Activated B cell treated with CpG ODN at 0.5 μM for 24 hours (primary cell): ENCODE data around the gene HM13. TPM values are rescaled to one million over a fixed set of nuclear protein-coding genes. Genes with fewer than 3 reads are reported as not detected.

Experiments
- ATAC-seq: fragments of 200-7000 bp; cut with Tn5 transposase; one replicate; pipeline ENCODE4 v1.10.0; 2021; ENCODE audit warnings: low read depth, mild to moderate bottlenecking, moderate library complexity
- CTCF ChIA-PET: fragments of 350-600 bp; sonication (Branson Sonifier 250); formaldehyde crosslinking; loops from one replicate; lab custom pipeline; 2021; ENCODE audit warnings: antibody characterized with exemption; lab: Charles Lee
- POLR2A ChIA-PET: fragments of 350-600 bp; sonication (Branson Sonifier 250); formaldehyde crosslinking; loops from one replicate; lab custom pipeline; 2021; ENCODE audit warnings: antibody characterized with exemption; lab: Charles Lee
- DNase-seq: peaks from one replicate; pipeline ENCODE4 v3.0.0; 2022
- H3K27ac Mint-ChIP-seq: one replicate; pipeline ENCODE4 v1.8.0; 2020; ENCODE audit warnings: mixed read lengths
- H3K27me3 Mint-ChIP-seq: one replicate; pipeline ENCODE4 v1.8.0; 2021; ENCODE audit warnings: mixed read lengths
- H3K36me3 Mint-ChIP-seq: one replicate; pipeline ENCODE4 v1.8.0; 2021; ENCODE audit warnings: low read depth, mixed read lengths
- H3K4me1 Mint-ChIP-seq: one replicate; pipeline ENCODE4 v1.8.0; 2021; ENCODE audit warnings: mixed read lengths
- H3K4me3 Mint-ChIP-seq: one replicate; pipeline ENCODE4 v1.8.0; 2020; ENCODE audit warnings: mild to moderate bottlenecking, mixed read lengths
- H3K9me3 Mint-ChIP-seq: one replicate; pipeline ENCODE4 v1.8.0; 2020; ENCODE audit warnings: mixed read lengths
- intact Hi-C: fragments of 100-400 bp; cut with micrococcal nuclease; formaldehyde crosslinking; loops from one replicate; pipeline ENCODE4 v1.15.1; 2024
- total RNA-seq: library from RNA; stranded (reverse); gene quantifications from 2 replicates; pipeline ENCODE4 v1.2.3, GENCODE V29; 2022
- TF ChIP-seq, protein P1 (sequence below): fragments of 200-600 bp; IDR thresholded peaks from one replicate; pipeline ENCODE4 v1.8.0; 2022; ENCODE audit warnings: antibody characterized with exemption, mild to moderate bottlenecking

Gene HM13
- total RNA-seq, 1 donor from 2014 or later: 90.9 TPM

DNA sequence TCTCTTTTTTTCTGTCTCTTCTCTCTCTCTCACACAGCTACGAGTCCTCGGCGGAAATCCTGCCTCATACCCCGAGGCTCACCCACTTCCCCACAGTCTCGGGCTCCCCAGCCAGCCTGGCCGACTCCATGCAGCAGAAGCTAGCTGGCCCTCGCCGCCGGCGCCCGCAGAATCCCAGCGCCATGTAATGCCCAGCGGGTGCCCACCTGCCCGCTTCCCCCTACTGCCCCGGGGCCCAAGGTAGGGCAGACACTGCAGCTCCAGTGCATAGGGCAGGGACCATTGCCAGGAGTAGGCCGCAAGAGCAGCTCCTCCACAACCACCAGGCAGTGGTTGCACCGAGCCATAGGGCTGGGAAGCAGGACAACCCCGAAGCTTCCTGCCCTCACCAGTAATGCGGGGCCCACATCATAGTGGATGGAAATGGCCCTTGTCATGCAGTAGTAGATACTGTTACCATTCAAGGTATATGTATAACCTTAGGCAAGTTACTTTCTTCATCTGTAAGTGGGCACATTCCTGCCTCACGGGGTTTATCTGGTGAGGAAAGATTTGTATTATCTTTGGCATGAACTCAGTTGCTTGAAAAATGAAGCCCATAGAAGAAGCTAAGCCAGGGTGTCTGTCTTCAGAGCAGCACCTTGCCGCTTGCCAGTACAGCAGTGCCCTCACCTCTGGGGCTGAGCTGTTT is 53.9 kb downstream of the HM13 start:
- intact Hi-C loops: no loop called here
- DNase-seq: no peak
- H3K36me3 Mint-ChIP-seq: peaks cover 37% of the 10 kb centered on the region
- no peak for ATAC-seq
- H3K9me3 Mint-ChIP-seq: no peaks in the 10 kb centered on the region
- H3K27ac Mint-ChIP-seq: no peak overlapping the region
- no peaks in the 10 kb centered on the region for H3K27me3 Mint-ChIP-seq
- peaks cover 12% of the 10 kb centered on the region for H3K4me1 Mint-ChIP-seq
- ChIA-PET CTCF (interaction anchor here (0.9 to 10.4 kb wide), 5 partner anchors 8 to 44 kb away, joined by 3 to 174 read pairs (median 7); no protein-coding TSS in a partner anchor), POLR2A (interaction anchor here (0.6 to 2.6 kb wide), 3 partner anchors 44 to 46 kb away, joined by 5 to 14 read pairs (median 9); no protein-coding TSS in a partner anchor)
- TF ChIP-seq, protein P1, sequence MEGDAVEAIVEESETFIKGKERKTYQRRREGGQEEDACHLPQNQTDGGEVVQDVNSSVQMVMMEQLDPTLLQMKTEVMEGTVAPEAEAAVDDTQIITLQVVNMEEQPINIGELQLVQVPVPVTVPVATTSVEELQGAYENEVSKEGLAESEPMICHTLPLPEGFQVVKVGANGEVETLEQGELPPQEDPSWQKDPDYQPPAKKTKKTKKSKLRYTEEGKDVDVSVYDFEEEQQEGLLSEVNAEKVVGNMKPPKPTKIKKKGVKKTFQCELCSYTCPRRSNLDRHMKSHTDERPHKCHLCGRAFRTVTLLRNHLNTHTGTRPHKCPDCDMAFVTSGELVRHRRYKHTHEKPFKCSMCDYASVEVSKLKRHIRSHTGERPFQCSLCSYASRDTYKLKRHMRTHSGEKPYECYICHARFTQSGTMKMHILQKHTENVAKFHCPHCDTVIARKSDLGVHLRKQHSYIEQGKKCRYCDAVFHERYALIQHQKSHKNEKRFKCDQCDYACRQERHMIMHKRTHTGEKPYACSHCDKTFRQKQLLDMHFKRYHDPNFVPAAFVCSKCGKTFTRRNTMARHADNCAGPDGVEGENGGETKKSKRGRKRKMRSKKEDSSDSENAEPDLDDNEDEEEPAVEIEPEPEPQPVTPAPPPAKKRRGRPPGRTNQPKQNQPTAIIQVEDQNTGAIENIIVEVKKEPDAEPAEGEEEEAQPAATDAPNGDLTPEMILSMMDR: no peak
- H3K4me3 Mint-ChIP-seq: no peak overlapping the region

GRCh38 chr20:31568773-31569162 is 54.5 kb downstream of the HM13 start:
- POLR2A ChIA-PET: interaction anchor here (0.6 to 2.6 kb wide), 2 partner anchors 43 to 45 kb away, joined by 9 to 14 read pairs; no protein-coding TSS in a partner anchor
- Mint-ChIP-seq H3K27me3 (no peaks in the 10 kb centered on the region), H3K4me1 (peaks cover 18% of the 10 kb centered on the region), H3K4me3 (no peak overlapping the region), H3K9me3 (no peaks in the 10 kb centered on the region), H3K27ac (no peak overlapping the region), H3K36me3 (peaks cover 37% of the 10 kb centered on the region)
- CTCF ChIA-PET: interaction anchor here (0.9 to 10.4 kb wide), 8 partner anchors 8 to 57 kb away, joined by 3 to 174 read pairs (median 6); no protein-coding TSS in a partner anchor
- no peak for DNase-seq
- TF ChIP-seq, protein P1: no peak
- no peak for ATAC-seq
- intact Hi-C loops: loop anchor here (1.0 kb wide), 2 partner anchors 8 to 45 kb away; no protein-coding TSS in a partner anchor

- Mint-ChIP-seq H3K36me3 (peaks cover 31% of the 10 kb centered on the region), H3K4me1 (peaks cover 22% of the 10 kb centered on the region), H3K27ac (no peak overlapping the region), H3K9me3 (no peaks in the 10 kb centered on the region), H3K27me3 (no peaks in the 10 kb centered on the region), H3K4me3 (no peak overlapping the region)
- ATAC-seq (peak; percentile 32), DNase-seq (peak; percentile 65)
- CTCF ChIA-PET: interaction anchor here (0.6 to 10.4 kb wide), 17 partner anchors 8 to 727 kb away, joined by 3 to 174 read pairs (median 5); partner anchors contain the start of gene ID1
- intact Hi-C loops: loop anchor here (1.0 kb wide), 2 partner anchors 9 to 44 kb away; no protein-coding TSS in a partner anchor
- POLR2A ChIA-PET: interaction anchor here (0.5 to 2.6 kb wide), 4 partner anchors 12 to 65 kb away, joined by 3 to 14 read pairs (median 4); partner anchors contain the start of gene ID1
- TF ChIP-seq, protein P1: peak; percentile 65
Measured at GRCh38 chr20:31569163-31570020, 55.1 kb downstream of the HM13 start.

DNA sequence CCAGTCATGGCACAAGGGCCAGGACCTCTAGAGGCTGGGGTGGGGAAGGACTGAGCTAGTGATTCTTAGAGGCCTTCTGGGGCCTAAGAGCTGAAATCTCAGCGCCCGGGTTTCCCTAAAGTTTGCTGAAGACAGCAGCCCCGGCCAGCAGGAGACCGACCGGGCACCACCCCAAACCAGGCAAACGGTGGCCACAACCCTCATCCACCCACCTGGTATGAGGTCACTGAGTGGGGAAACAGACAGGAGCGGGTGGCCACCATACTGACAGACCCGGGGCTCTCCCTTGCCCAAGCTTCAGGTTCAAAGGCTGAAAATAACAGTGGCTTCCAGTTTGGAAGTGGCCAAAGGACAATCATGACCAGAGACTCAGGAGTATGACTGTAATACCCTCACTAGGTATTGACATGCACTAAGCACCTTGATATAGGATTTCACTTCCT is 55.8 kb downstream of the HM13 start:
- no peaks in the 10 kb centered on the region for H3K9me3 Mint-ChIP-seq
- peaks cover 27% of the 10 kb centered on the region for H3K36me3 Mint-ChIP-seq
- H3K4me3 Mint-ChIP-seq: no peak overlapping the region
- ATAC-seq (no peak), DNase-seq (no peak)
- CTCF ChIA-PET: interaction anchor here (0.6 to 10.4 kb wide), 14 partner anchors 8 to 727 kb away, joined by 3 to 174 read pairs (median 5); partner anchors contain the start of gene ID1
- H3K27ac Mint-ChIP-seq: no peak overlapping the region
- TF ChIP-seq, protein P1: no peak
- POLR2A ChIA-PET: interaction anchor here (0.6 to 2.6 kb wide), 3 partner anchors 35 to 64 kb away, joined by 4 to 14 read pairs (median 5); partner anchors contain the start of gene ID1
- H3K4me1 Mint-ChIP-seq: peaks cover 22% of the 10 kb centered on the region
- H3K27me3 Mint-ChIP-seq: no peaks in the 10 kb centered on the region
- intact Hi-C loops: no loop called here
